ENCODE measurements around the gene NAT8L. TPM values are rescaled to one million over a fixed set of nuclear protein-coding genes. Genes with fewer than 3 reads are reported as not detected.
A peak's percentile ranks its signal among the peaks of the same experiment; 100 is the strongest.

The NAT8L gene
- total and polyA plus RNA-seq, 2 donors (not counting 1 experiment from before 2014, with no cell fraction given): 0.03 to 0.25 TPM

DNA sequence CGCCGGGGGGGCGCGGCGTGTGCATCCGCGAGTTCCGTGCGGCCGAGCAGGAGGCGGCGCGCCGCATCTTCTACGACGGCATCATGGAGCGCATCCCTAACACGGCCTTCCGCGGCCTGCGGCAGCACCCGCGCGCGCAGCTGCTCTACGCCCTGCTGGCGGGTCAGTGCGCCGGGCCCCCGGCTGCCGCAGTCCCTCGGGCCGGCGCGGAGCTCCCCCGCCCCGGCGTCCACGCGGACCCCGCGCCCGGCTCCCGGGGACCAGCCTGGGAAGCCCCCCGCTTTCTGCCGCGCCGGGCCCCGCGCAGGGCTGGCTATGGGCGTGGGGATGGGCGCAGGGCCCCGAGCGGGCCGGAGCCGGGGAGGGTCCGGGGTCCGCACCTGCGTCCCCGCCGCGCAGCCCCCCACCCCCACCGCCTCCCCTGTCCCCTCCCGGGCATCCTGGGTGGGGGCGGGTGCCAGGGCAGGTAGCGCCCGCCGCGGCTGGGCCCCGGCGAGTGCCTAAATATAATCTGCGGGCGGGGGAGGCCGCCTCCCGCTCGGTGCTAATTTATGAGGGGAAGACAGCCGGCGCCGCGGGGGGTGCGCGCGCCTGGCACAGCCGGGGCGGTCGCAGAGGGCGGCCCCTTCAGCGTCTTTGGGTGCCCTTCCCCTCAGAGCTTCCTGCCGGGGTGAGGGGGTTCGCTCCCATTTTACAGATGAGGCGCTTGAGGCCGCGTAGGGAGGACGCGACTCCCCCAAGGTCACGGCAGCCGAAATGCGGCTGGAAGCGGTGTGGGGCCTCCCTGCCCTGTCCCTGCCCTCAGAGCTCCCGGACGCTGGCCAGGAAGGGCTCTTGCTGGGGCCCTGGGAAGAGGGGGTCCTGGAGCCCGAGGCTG lies 837 bp downstream of the NAT8L start:
- peak overlapping the region; percentile 64 for H3K4me2 ChIP-seq (replicated peaks; ENCODE audit: low read depth, low read length, poor library complexity, severe bottlenecking)
- ChIA-PET POLR2A (no interaction called here), CTCF (no interaction called here)
- H3K4me3 ChIP-seq (ENCODE audit: control extremely low read depth in 1 of 5, extremely low read depth in 1 of 5, insufficient read depth in 1 of 5, low read depth in 2 of 5, low read length in 4 of 5): no peak overlapping the region
- no peak overlapping the region for H3K9ac ChIP-seq (ENCODE audit: low read length)
- no peaks in the 10 kb centered on the region for H3K79me2 ChIP-seq (ENCODE audit: control insufficient read depth, insufficient read depth, low read length)
- no peaks in the 10 kb centered on the region for H3K9me3 ChIP-seq (ENCODE audit: control extremely low read depth in 1 of 3, control insufficient read depth in 2 of 3, insufficient read depth in 1 of 3, low read length in 2 of 3)
- peaks cover 18% of the 10 kb centered on the region for H3K27me3 Mint-ChIP-seq
- peaks cover 0 to 22% (median 7%) of the 10 kb centered on the region in 4 experiments for H3K27me3 ChIP-seq (replicated peaks in 1 of 4; ENCODE audit: control extremely low read depth in 1 of 4, control insufficient read depth in 3 of 4, insufficient read depth in 4 of 4, low read length in 3 of 4)
- ATAC-seq (ENCODE audit: low read depth) (peak; percentile 31), DNase-seq (no peak)
- peaks cover 3 to 4% of the 10 kb centered on the region in 2 donors for H3K4me1 ChIP-seq (ENCODE audit: control insufficient read depth in 2 of 2, insufficient read depth in 2 of 2, low read length in 2 of 2)
- TF ChIP-seq, protein P1, sequence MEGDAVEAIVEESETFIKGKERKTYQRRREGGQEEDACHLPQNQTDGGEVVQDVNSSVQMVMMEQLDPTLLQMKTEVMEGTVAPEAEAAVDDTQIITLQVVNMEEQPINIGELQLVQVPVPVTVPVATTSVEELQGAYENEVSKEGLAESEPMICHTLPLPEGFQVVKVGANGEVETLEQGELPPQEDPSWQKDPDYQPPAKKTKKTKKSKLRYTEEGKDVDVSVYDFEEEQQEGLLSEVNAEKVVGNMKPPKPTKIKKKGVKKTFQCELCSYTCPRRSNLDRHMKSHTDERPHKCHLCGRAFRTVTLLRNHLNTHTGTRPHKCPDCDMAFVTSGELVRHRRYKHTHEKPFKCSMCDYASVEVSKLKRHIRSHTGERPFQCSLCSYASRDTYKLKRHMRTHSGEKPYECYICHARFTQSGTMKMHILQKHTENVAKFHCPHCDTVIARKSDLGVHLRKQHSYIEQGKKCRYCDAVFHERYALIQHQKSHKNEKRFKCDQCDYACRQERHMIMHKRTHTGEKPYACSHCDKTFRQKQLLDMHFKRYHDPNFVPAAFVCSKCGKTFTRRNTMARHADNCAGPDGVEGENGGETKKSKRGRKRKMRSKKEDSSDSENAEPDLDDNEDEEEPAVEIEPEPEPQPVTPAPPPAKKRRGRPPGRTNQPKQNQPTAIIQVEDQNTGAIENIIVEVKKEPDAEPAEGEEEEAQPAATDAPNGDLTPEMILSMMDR (IDR thresholded peaks at IDR 0.05): no peak
- no peak for TF ChIP-seq EZH2 (IDR thresholded peaks at IDR 0.05; ENCODE audit: borderline replicate concordance, insufficient read depth, low read depth, low read length, poor library complexity, severe bottlenecking)
- H2AFZ ChIP-seq (ENCODE audit: insufficient read depth, low read depth, low read length, poor library complexity, severe bottlenecking): no peak overlapping the region
- H4K20me1 ChIP-seq (ENCODE audit: control insufficient read depth, insufficient read depth, low read length, poor library complexity, severe bottlenecking): no peaks in the 10 kb centered on the region
- no peak overlapping the region for H3K27ac ChIP-seq (ENCODE audit: low read length in 2 of 2)
- H3K27ac Mint-ChIP-seq: no peak overlapping the region
- H3K4me3 Mint-ChIP-seq: peak overlapping the region; percentile 34
- H3K9me3 Mint-ChIP-seq (ENCODE audit: insufficient read depth): no peaks in the 10 kb centered on the region
- 4% methylated on average over 79 of the region's 102 CpGs for WGBS (ENCODE audit: insufficient coverage)
- H3K36me3 ChIP-seq (replicated peaks in 1 of 2; ENCODE audit: control extremely low read depth in 1 of 2, control insufficient read depth in 1 of 2, extremely low read depth in 1 of 2, insufficient read depth in 2 of 2, low read length in 1 of 2): no peaks in the 10 kb centered on the region
- intact Hi-C loops (cut with micrococcal nuclease): no loop called here
- peaks cover 3% of the 10 kb centered on the region for H3K4me1 Mint-ChIP-seq

DNA sequence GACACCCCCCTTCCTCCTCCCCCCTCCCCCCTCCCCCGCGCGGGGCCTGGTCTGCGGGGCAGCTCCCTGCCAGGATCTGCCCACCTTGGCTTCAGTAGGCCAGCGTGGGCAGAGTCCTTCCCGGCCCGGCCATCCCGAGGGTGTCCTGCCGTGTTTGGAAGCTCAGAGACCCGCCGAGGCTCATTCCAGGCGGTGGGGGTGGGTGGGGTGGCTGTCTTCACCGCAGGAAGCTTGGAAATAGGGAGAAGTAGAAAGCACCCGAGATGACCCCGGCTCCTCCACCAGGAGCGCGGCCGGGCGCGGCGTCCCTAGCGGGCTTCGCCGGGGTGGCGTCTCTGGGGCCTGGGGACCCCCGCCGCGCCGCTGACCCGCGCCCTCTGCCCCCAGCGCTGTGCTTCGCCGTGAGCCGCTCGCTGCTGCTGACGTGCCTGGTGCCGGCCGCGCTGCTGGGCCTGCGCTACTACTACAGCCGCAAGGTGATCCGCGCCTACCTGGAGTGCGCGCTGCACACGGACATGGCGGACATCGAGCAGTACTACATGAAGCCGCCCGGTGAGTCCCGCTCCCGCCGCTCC lies 1.6 kb downstream of the NAT8L start:
- Mint-ChIP-seq H3K27me3 (peaks cover 16% of the 10 kb centered on the region), H3K27ac (no peak overlapping the region), H3K9me3 (ENCODE audit: insufficient read depth) (no peaks in the 10 kb centered on the region), H3K4me3 (no peak overlapping the region), H3K4me1 (peaks cover 3% of the 10 kb centered on the region)
- H3K9me3 ChIP-seq (ENCODE audit: control extremely low read depth in 1 of 3, control insufficient read depth in 2 of 3, insufficient read depth in 1 of 3, low read length in 2 of 3): no peaks in the 10 kb centered on the region
- DNase-seq: no peak
- H2AFZ ChIP-seq (ENCODE audit: insufficient read depth, low read depth, low read length, poor library complexity, severe bottlenecking): no peak overlapping the region
- peaks cover 0 to 22% (median 7%) of the 10 kb centered on the region in 4 experiments for H3K27me3 ChIP-seq (replicated peaks in 1 of 4; ENCODE audit: control extremely low read depth in 1 of 4, control insufficient read depth in 3 of 4, insufficient read depth in 4 of 4, low read length in 3 of 4)
- H3K4me2 ChIP-seq (replicated peaks; ENCODE audit: low read depth, low read length, poor library complexity, severe bottlenecking): no peak overlapping the region
- CTCF ChIA-PET: no interaction called here
- 68% methylated on average over 50 of the region's 54 CpGs for WGBS (ENCODE audit: insufficient coverage)
- intact Hi-C loops (cut with micrococcal nuclease): no loop called here
- no peak overlapping the region for H3K9ac ChIP-seq (ENCODE audit: low read length)
- no peak for ATAC-seq (ENCODE audit: low read depth)
- H3K36me3 ChIP-seq (replicated peaks in 1 of 2; ENCODE audit: control extremely low read depth in 1 of 2, control insufficient read depth in 1 of 2, extremely low read depth in 1 of 2, insufficient read depth in 2 of 2, low read length in 1 of 2): no peaks in the 10 kb centered on the region
- peaks cover 3 to 4% of the 10 kb centered on the region in 2 donors for H3K4me1 ChIP-seq (ENCODE audit: control insufficient read depth in 2 of 2, insufficient read depth in 2 of 2, low read length in 2 of 2)
- TF ChIP-seq, protein P1 (IDR thresholded peaks at IDR 0.05): no peak
- TF ChIP-seq EZH2 (IDR thresholded peaks at IDR 0.05; ENCODE audit: borderline replicate concordance, insufficient read depth, low read depth, low read length, poor library complexity, severe bottlenecking): no peak
- H4K20me1 ChIP-seq (ENCODE audit: control insufficient read depth, insufficient read depth, low read length, poor library complexity, severe bottlenecking): no peaks in the 10 kb centered on the region
- POLR2A ChIA-PET: no interaction called here
- no peak overlapping the region for H3K4me3 ChIP-seq (ENCODE audit: control extremely low read depth in 1 of 5, extremely low read depth in 1 of 5, insufficient read depth in 1 of 5, low read depth in 2 of 5, low read length in 4 of 5)
- H3K79me2 ChIP-seq (ENCODE audit: control insufficient read depth, insufficient read depth, low read length): no peaks in the 10 kb centered on the region
- H3K27ac ChIP-seq (ENCODE audit: low read length in 2 of 2): no peak overlapping the region
